GM12892 (cell line): Measurements from ENCODE around the gene ROCK2.
"Not testable (repeated sequence)": the region's sequence is repeated elsewhere in the genome, so short reads cannot be mapped to it uniquely, and the experiment has no call there.

Experiments used
- POLR2A ChIP-seq: IDR thresholded peaks from 2 replicates; pipeline ENCODE4 v1.6.1; 2011; ENCODE audit warnings: low read depth, low read length, control low read depth
- POLR2AphosphoS5 ChIP-seq: IDR thresholded peaks from 2 replicates; pipeline ENCODE4 v1.6.1; 2011; ENCODE audit warnings: low read depth, low read length, control low read depth
- TAF1 ChIP-seq: IDR thresholded peaks from 2 replicates; pipeline ENCODE4 v1.6.1; 2011; ENCODE audit warnings: low read depth, mild to moderate bottlenecking, control low read depth, low read length, borderline replicate concordance

GRCh38 chr2:11262438-11262837 is 82.0 kb downstream of the ROCK2 start:
- TF ChIP-seq TAF1, POLR2AphosphoS5, POLR2A: not testable (repeated sequence)
